Thyroid gland (tissue), 4 donors: Measurements from ENCODE around the gene RAB37. TPM values are rescaled to one million over a fixed set of nuclear protein-coding genes. Genes with fewer than 3 reads are reported as not detected.

ENCODE experiments used
- DNase-seq, 2 donors: peaks; one replicate each; pipeline ENCODE4 v3.0.0-alpha.2; 2019
- H3K27ac ChIP-seq, 3 donors: fragments of 200-600 bp; sonication (generic); 1 replicate in 2 of 3; 2 replicates in 1 of 3; pipeline ENCODE4 v1.5.1; 2016 to 2019; ENCODE audit warnings: mild to moderate bottlenecking in 1 of 3, moderate library complexity in 1 of 3
- H3K27me3 ChIP-seq: fragments of 200-600 bp; sonication (generic); one replicate; pipeline ENCODE4 v1.5.1; 2019
- H3K36me3 ChIP-seq, 2 donors: fragments of 200-600 bp; sonication (generic); one replicate each; pipeline ENCODE4 v1.5.1; 2016 to 2019
- H3K4me1 ChIP-seq, 2 donors: fragments of 200-600 bp; sonication (generic); one replicate each; pipeline ENCODE4 v1.5.1; 2017 to 2019
- H3K4me3 ChIP-seq, 3 donors: fragments of 200-600 bp; sonication (generic); replicated peaks in 1 of 3; 1 replicate in 2 of 3; 2 replicates in 1 of 3; pipeline ENCODE4 v1.5.1; 2016; ENCODE audit warnings: mild to moderate bottlenecking in 1 of 3
- H3K9me3 ChIP-seq: fragments of 200-600 bp; sonication (generic); one replicate; pipeline ENCODE4 v1.5.1; 2017
- CTCF ChIP-seq, 6 experiments: fragments of 200-600 bp in 3 of 6; fragments of 450-650 bp in 3 of 6; sonication (generic) in 3 of 6; IDR thresholded peaks; one replicate each; pipeline ENCODE4 v1.5.1; 2016 to 2019; ENCODE audit warnings: antibody characterized with exemption in 6 of 6, mild to moderate bottlenecking in 2 of 6, inconsistent platforms in 1 of 6, moderate library complexity in 1 of 6
- POLR2A ChIP-seq, 2 donors: fragments of 450-650 bp; IDR thresholded peaks; one replicate each; pipeline ENCODE4 v1.6.1; 2017; ENCODE audit warnings: antibody characterized with exemption in 2 of 2, mild to moderate bottlenecking in 2 of 2, moderate library complexity in 1 of 2
- WGBS, 2 donors: methylation state at CpG; one replicate each; pipeline ENCODE4 v1.1.5; 2017; 5-methylcytosine and 5-hydroxymethylcytosine counted together
- intact Hi-C: fragments of 100-400 bp; cut with DNase I; formaldehyde crosslinking; loops from one replicate; pipeline ENCODE4 v1.15.1; 2023
- microRNA-seq: library from miRNA; unstranded; fragments of <30 nt; microRNA quantifications from one replicate; pipeline ENCODE4, GENCODE V29; 2016
- total RNA-seq, 4 donors: library from RNA; depleted of rRNA; stranded (reverse); fragments of >200 nt; gene quantifications; one replicate each; pipeline ENCODE4 v1.2.3, GENCODE V29; 2016

The RAB37 gene
- total RNA-seq, 4 donors from 2014 or later: 0.33 to 1.8 (median 0.39) TPM

GRCh38 chr17:74796211-74796610 lies 59.2 kb downstream of the RAB37 start:
- intact Hi-C loops: no loop called here
- peak in 1 of 2 donors; percentile 32 for DNase-seq
- WGBS, 2 donors: 80 to 86% methylated on average over 4 of the region's 4 CpGs
- peak overlapping the region; percentile 25 to 67 (median 63) for H3K27ac ChIP-seq
- no peaks in the 10 kb centered on the region for H3K27me3 ChIP-seq
- H3K4me1 ChIP-seq: peaks cover 30 to 72% of the 10 kb centered on the region in 2 donors
- no peak for TF ChIP-seq POLR2A (IDR thresholded peaks at IDR 0.05)
- no peak for TF ChIP-seq CTCF (IDR thresholded peaks at IDR 0.05)
- no peaks in the 10 kb centered on the region for H3K36me3 ChIP-seq
- no peaks in the 10 kb centered on the region for H3K9me3 ChIP-seq
- no peak overlapping the region for H3K4me3 ChIP-seq

- no peaks in the 10 kb centered on the region for H3K36me3 ChIP-seq
- WGBS, 2 donors: 88 to 98% methylated on average over 6 of the region's 6 CpGs
- intact Hi-C loops: no loop called here
Measured at GRCh38 chr17:74796866-74797265, 59.8 kb downstream of the RAB37 start.

More at GRCh38 chr17:74796866-74797265, 59.8 kb downstream of the RAB37 start:
- Histone ChIP-seq H3K27ac (peak overlapping the region in 1 of 3 donors; percentile 67), H3K27me3 (no peaks in the 10 kb centered on the region), H3K9me3 (no peaks in the 10 kb centered on the region), H3K4me3 (no peak overlapping the region), H3K4me1 (peaks cover 30 to 68% of the 10 kb centered on the region in 2 donors)
- TF ChIP-seq POLR2A (IDR thresholded peaks at IDR 0.05): no peak
- TF ChIP-seq CTCF (IDR thresholded peaks at IDR 0.05): no peak
- DNase-seq: no peak

Small RNA genes within 50 kb of the gene (microRNA-seq; reads per million reads assigned to microRNA genes)
- gene MIR3615: 31.5 reads per million, percentile 43 among the genes with 10 or more reads in this experiment

Other genes with a start within 250 kb of the RAB37 start
- gene CD300LB, start 205.8 kb upstream of the RAB37 start, total RNA-seq: not detected
- 1 to 10 TPM in 2 of 4 donors, under 1 TPM in 1, not detected in 1; 0.45 to 1.2 (median 1.1) TPM for gene CD300C, start 191.1 kb upstream of the RAB37 start, total RNA-seq
- gene CD300H, start 169.7 kb upstream of the RAB37 start, total RNA-seq: not detected
- gene CD300LD, start 145.0 kb upstream of the RAB37 start, total RNA-seq: not detected
- not detected for gene CD300E, start 113.5 kb upstream of the RAB37 start, total RNA-seq
- not detected for gene CD300LF, start 24.3 kb upstream of the RAB37 start, total RNA-seq
- gene NHERF1, start 11.4 kb downstream of the RAB37 start, total RNA-seq: 10 to 100 TPM; 21.9 to 63.4 (median 43.8) TPM
- gene NAT9, start 39.1 kb downstream of the RAB37 start, total RNA-seq: 10 to 100 TPM; 33.1 to 46.5 (median 41.4) TPM
- gene GRIN2C, start 122.6 kb downstream of the RAB37 start, total RNA-seq: 100 to 1,000 TPM in 2 of 4 donors, 10 to 100 TPM in 2; 63.4 to 120 (median 94.0) TPM
- 10 to 100 TPM in 2 of 4 donors, 1 to 10 TPM in 2; 5.9 to 18.6 (median 10.2) TPM for gene FDXR, start 135.7 kb downstream of the RAB37 start, total RNA-seq
- not detected for gene FADS6, start 156.4 kb downstream of the RAB37 start, total RNA-seq
- not detected for gene USH1G, start 186.0 kb downstream of the RAB37 start, total RNA-seq
- gene OTOP2, start 187.0 kb downstream of the RAB37 start, total RNA-seq: not detected
- not detected for gene OTOP3, start 198.6 kb downstream of the RAB37 start, total RNA-seq
- gene HID1, start 235.5 kb downstream of the RAB37 start, total RNA-seq: 10 to 100 TPM; 19.4 to 27.4 (median 21.3) TPM